H1 (cell line): ENCODE data around the gene VIM. TPM values are rescaled to one million over a fixed set of nuclear protein-coding genes. Genes with fewer than 3 reads are reported as not detected.

ENCODE experiments used
- ASH2L ChIP-seq: fragments of 200-600, 300-600 bp; sonication (generic); IDR thresholded peaks from one replicate; pipeline ENCODE4 v1.7.1; 2017; ENCODE audit warnings: low read length
- CHD7 ChIP-seq: fragments of 300-600 bp; sonication (generic); IDR thresholded peaks from 2 replicates; pipeline ENCODE4 v1.7.1; 2012; ENCODE audit warnings: low read length, moderate library complexity, mild to moderate bottlenecking, inconsistent platforms; ENCODE audit not compliant: insufficient replicate concordance
- CTBP2 ChIP-seq: IDR thresholded peaks from 2 replicates; pipeline ENCODE4 v1.7.0; 2011; ENCODE audit warnings: borderline replicate concordance, mild to moderate bottlenecking, moderate library complexity, mixed read lengths, low read length; ENCODE audit not compliant: insufficient read depth, insufficient read length
- KDM1A ChIP-seq: fragments of 200-600, 300-600 bp; sonication (generic); IDR thresholded peaks from 2 replicates; pipeline ENCODE4 v1.7.1; 2016; ENCODE audit warnings: mild to moderate bottlenecking, low read length, borderline replicate concordance
- NRF1 ChIP-seq: IDR thresholded peaks from 2 replicates; pipeline ENCODE4 v1.6.1; 2011; ENCODE audit warnings: mild to moderate bottlenecking, low read depth, low read length, improper control_type of control experiment
- SAP30 ChIP-seq: fragments of 300-600 bp; sonication (generic); IDR thresholded peaks from 2 replicates; pipeline ENCODE4 v1.7.1; 2012; ENCODE audit warnings: low read length, moderate library complexity, mild to moderate bottlenecking, inconsistent platforms; ENCODE audit not compliant: insufficient read depth, insufficient replicate concordance
- SP4 ChIP-seq: IDR thresholded peaks from 2 replicates; pipeline ENCODE4 v1.6.1; 2012; ENCODE audit warnings: low read length, inconsistent platforms
- polyA plus RNA-seq, 7 experiments: library from polyadenylated mRNA; depleted of rRNA in 3 of 7; stranded (reverse) in 5 of 7; unstranded in 2 of 7; fragments of >200 nt in 5 of 7; fragments of 200-250 nt in 2 of 7; gene quantifications; 1 replicate in 5 of 7; 2 replicates in 1 of 7; 4 replicates in 1 of 7; pipeline versions ENCODE4 v1.2.1 to v1.2.3, GENCODE V29; 2011 to 2013; ENCODE audit warnings: missing spikeins in 2 of 7, mixed read lengths in 2 of 7
- total RNA-seq: library from RNA; stranded (reverse); fragmentation: NEBNext Ultra II Directional; extraction: Animal tissue kit (Norgen Biotek cat#: 25700); gene quantifications from 2 replicates; pipeline ENCODE4 v1.2.1, GENCODE V29; 2021

Gene VIM
- total and polyA plus RNA-seq, 2 of the 8 experiments (the other 6 are each of a cell fraction or from before 2014, with no cell fraction given), result 347 to 372 TPM

GRCh38 chr10:17222329-17222728 is 5.7 kb upstream of the VIM start (continued):
- no peak for TF ChIP-seq CHD7
- TF ChIP-seq KDM1A, result no peak
- TF ChIP-seq SP4, result no peak
- no peak for TF ChIP-seq NRF1
- no peak for TF ChIP-seq CTBP2
- TF ChIP-seq SAP30, result no peak
- no peak for TF ChIP-seq ASH2L
